AG09319 (cell line): Measurements from ENCODE around the gene PAGE4.

Source experiments
- DNase-seq: peaks from one replicate; pipeline ENCODE4 v3.0.0-alpha.2; 2010; ENCODE audit warnings: low read depth; ENCODE audit errors: extremely low read depth
- TF ChIP-seq, protein P1 (sequence below): IDR thresholded peaks from 2 replicates; pipeline ENCODE4 v1.5.1; 2011; ENCODE audit warnings: low read depth, mild to moderate bottlenecking, inconsistent platforms, low read length, moderate library complexity

Gene PAGE4

DNA sequence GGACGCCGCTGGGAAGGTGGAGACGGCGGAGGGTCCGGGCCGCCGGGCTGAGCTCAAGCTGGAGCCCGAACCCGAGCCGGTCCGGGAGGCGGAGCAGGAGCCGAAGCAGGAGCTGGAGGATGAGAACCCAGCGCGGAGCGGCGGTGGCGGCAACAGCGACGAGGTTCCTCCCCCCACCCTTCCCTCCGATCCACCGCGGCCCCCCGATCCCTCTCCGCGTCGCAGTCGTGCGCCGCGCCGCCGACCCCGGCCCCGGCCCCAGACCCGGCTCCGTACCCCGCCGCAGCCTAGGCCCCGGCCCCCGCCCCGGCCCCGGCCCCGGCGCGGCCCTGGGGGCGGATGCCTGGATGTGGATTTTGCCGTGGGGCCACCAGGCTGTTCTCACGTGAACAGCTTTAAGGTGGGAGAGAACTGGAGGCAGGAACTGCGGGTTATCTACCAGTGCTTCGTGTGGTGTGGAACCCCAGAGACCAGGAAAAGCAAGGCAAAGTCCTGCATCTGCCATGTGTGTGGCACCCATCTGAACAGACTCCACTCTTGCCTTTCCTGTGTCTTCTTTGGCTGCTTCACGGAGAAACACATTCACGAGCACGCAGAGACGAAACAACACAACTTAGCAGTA, 50.7 kb downstream of the PAGE4 start:
- DNase-seq = no peak
- TF ChIP-seq, protein P1, sequence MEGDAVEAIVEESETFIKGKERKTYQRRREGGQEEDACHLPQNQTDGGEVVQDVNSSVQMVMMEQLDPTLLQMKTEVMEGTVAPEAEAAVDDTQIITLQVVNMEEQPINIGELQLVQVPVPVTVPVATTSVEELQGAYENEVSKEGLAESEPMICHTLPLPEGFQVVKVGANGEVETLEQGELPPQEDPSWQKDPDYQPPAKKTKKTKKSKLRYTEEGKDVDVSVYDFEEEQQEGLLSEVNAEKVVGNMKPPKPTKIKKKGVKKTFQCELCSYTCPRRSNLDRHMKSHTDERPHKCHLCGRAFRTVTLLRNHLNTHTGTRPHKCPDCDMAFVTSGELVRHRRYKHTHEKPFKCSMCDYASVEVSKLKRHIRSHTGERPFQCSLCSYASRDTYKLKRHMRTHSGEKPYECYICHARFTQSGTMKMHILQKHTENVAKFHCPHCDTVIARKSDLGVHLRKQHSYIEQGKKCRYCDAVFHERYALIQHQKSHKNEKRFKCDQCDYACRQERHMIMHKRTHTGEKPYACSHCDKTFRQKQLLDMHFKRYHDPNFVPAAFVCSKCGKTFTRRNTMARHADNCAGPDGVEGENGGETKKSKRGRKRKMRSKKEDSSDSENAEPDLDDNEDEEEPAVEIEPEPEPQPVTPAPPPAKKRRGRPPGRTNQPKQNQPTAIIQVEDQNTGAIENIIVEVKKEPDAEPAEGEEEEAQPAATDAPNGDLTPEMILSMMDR = no peak

DNA sequence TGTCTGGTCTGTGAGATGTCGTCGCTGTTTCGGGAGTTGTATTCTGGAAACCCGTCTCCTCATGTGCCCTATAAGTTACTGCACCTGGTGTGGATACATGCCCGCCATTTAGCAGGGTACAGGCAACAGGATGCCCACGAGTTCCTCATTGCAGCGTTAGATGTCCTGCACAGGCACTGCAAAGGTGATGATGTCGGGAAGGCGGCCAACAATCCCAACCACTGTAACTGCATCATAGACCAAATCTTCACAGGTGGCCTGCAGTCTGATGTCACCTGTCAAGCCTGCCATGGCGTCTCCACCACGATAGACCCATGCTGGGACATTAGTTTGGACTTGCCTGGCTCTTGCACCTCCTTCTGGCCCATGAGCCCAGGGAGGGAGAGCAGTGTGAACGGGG, 51.6 kb downstream of the PAGE4 start:
- TF ChIP-seq, protein P1 = no peak
- DNase-seq = no peak
